Nephron progenitor cell (in vitro differentiated cells): ENCODE data around the gene HMGN3.

Experiments
- DNase-seq: peaks from one replicate; pipeline ENCODE4 v3.0.0; 2021
- H3K27ac Mint-ChIP-seq: 2 replicates; pipeline ENCODE4 v1.8.0; 2021; ENCODE audit warnings: mild to moderate bottlenecking, moderate library complexity, mixed read lengths
- H3K27me3 Mint-ChIP-seq: 2 replicates; pipeline ENCODE4 v1.8.0; 2021; ENCODE audit warnings: mild to moderate bottlenecking, low read depth, mixed read lengths; ENCODE audit not compliant: poor library complexity
- H3K36me3 Mint-ChIP-seq: 2 replicates; pipeline ENCODE4 v1.8.0; 2021; ENCODE audit warnings: low read depth, mixed read lengths
- H3K4me1 Mint-ChIP-seq: 2 replicates; pipeline ENCODE4 v1.8.0; 2021; ENCODE audit warnings: mixed read lengths
- H3K4me3 Mint-ChIP-seq: 2 replicates; pipeline ENCODE4 v1.8.0; 2021; ENCODE audit warnings: mild to moderate bottlenecking, moderate library complexity, mixed read lengths
- H3K9me3 Mint-ChIP-seq: 2 replicates; pipeline ENCODE4 v1.8.0; 2021; ENCODE audit warnings: mild to moderate bottlenecking, moderate library complexity, mixed read lengths
- CTCF ChIP-seq: fragments of 200-600 bp; sonication (generic); IDR thresholded peaks from 2 replicates; pipeline ENCODE4 v1.5.0; 2021; ENCODE audit warnings: antibody characterized with exemption

The HMGN3 gene

GRCh38 chr6:79201143-79201542, 33.3 kb downstream of the HMGN3 start:
- peaks cover 45% of the 10 kb centered on the region for H3K36me3 Mint-ChIP-seq
- no peaks in the 10 kb centered on the region for H3K9me3 Mint-ChIP-seq
- no peak overlapping the region for H3K27ac Mint-ChIP-seq
- H3K27me3 Mint-ChIP-seq: no peaks in the 10 kb centered on the region
- no peak for DNase-seq
- H3K4me1 Mint-ChIP-seq: peaks cover 6% of the 10 kb centered on the region
- no peak overlapping the region for H3K4me3 Mint-ChIP-seq
- TF ChIP-seq CTCF: no peak

- no peak for TF ChIP-seq CTCF
- Mint-ChIP-seq H3K4me3 (no peak overlapping the region), H3K36me3 (peaks cover 27% of the 10 kb centered on the region), H3K27me3 (no peaks in the 10 kb centered on the region), H3K9me3 (peaks cover 4% of the 10 kb centered on the region), H3K4me1 (no peaks in the 10 kb centered on the region), H3K27ac (no peak overlapping the region)
- DNase-seq: no peak
These were observed 37.6 kb downstream of the HMGN3 start for GRCh38 chr6:79196912-79197311.

- no peak overlapping the region for H3K4me3 Mint-ChIP-seq
- peaks cover 12% of the 10 kb centered on the region for H3K9me3 Mint-ChIP-seq
- H3K27ac Mint-ChIP-seq: no peak overlapping the region
- H3K27me3 Mint-ChIP-seq: no peaks in the 10 kb centered on the region
- H3K36me3 Mint-ChIP-seq: peaks cover 16% of the 10 kb centered on the region
- TF ChIP-seq CTCF: no peak
- H3K4me1 Mint-ChIP-seq: no peaks in the 10 kb centered on the region
- no peak for DNase-seq
These were observed 40.5 kb downstream of the HMGN3 start for GRCh38 chr6:79193971-79194370.

GRCh38 chr6:79189760-79190350, 44.6 kb downstream of the HMGN3 start:
- Mint-ChIP-seq H3K4me1 (no peaks in the 10 kb centered on the region), H3K4me3 (no peak overlapping the region), H3K27me3 (no peaks in the 10 kb centered on the region), H3K36me3 (peaks cover 12% of the 10 kb centered on the region), H3K27ac (no peak overlapping the region), H3K9me3 (peaks cover 12% of the 10 kb centered on the region)
- DNase-seq: no peak
- no peak for TF ChIP-seq CTCF

- Mint-ChIP-seq H3K9me3 (peaks cover 12% of the 10 kb centered on the region), H3K27me3 (no peaks in the 10 kb centered on the region), H3K36me3 (peaks cover 12% of the 10 kb centered on the region), H3K27ac (no peak overlapping the region), H3K4me3 (no peak overlapping the region), H3K4me1 (no peaks in the 10 kb centered on the region)
- no peak for DNase-seq
- no peak for TF ChIP-seq CTCF
These were observed 45.5 kb downstream of the HMGN3 start for GRCh38 chr6:79188885-79189480.

- no peak overlapping the region for H3K27ac Mint-ChIP-seq
- no peaks in the 10 kb centered on the region for H3K27me3 Mint-ChIP-seq
- H3K4me1 Mint-ChIP-seq: no peaks in the 10 kb centered on the region
- H3K4me3 Mint-ChIP-seq: no peak overlapping the region
- DNase-seq: no peak
- H3K36me3 Mint-ChIP-seq: peaks cover 10% of the 10 kb centered on the region
- H3K9me3 Mint-ChIP-seq: peaks cover 12% of the 10 kb centered on the region
- TF ChIP-seq CTCF: no peak
These were observed 46.4 kb downstream of the HMGN3 start for GRCh38 chr6:79188107-79188506.
